Chondrocyte (in vitro differentiated cells): ENCODE measurements around the gene SRRM2. TPM values are rescaled to one million over a fixed set of nuclear protein-coding genes. Genes with fewer than 3 reads are reported as not detected.

Experiments
- DNase-seq: peaks from one replicate; pipeline ENCODE4 v3.0.0; 2021; ENCODE audit warnings: mixed read lengths, low spot score
- H3K27ac Mint-ChIP-seq: one replicate; pipeline ENCODE4 v1.8.0; 2021; ENCODE audit warnings: mild to moderate bottlenecking, moderate library complexity, mixed read lengths; ENCODE audit not compliant: unreplicated experiment
- H3K27me3 Mint-ChIP-seq: 2 replicates; pipeline ENCODE4 v1.8.0; 2021; ENCODE audit warnings: low read depth, mixed read lengths
- H3K36me3 Mint-ChIP-seq: 2 replicates; pipeline ENCODE4 v1.8.0; 2021; ENCODE audit warnings: low read depth, mixed read lengths
- H3K4me1 Mint-ChIP-seq: 2 replicates; pipeline ENCODE4 v1.8.0; 2021; ENCODE audit warnings: low read depth, mild to moderate bottlenecking, mixed read lengths
- H3K4me3 Mint-ChIP-seq: one replicate; pipeline ENCODE4 v1.8.0; 2021; ENCODE audit warnings: mild to moderate bottlenecking, moderate library complexity, mixed read lengths; ENCODE audit not compliant: unreplicated experiment
- H3K9me3 Mint-ChIP-seq: 2 replicates; pipeline ENCODE4 v1.8.0; 2021; ENCODE audit warnings: low read depth, mixed read lengths
- total RNA-seq: library from RNA; stranded (reverse); gene quantifications from 3 replicates; pipeline ENCODE4 v1.2.1, GENCODE V29; 2021
- TF ChIP-seq, protein P1 (sequence below): fragments of 200-600 bp; sonication (generic); IDR thresholded peaks from 2 replicates; pipeline ENCODE4 v1.5.0; 2021; ENCODE audit warnings: antibody characterized with exemption, mild to moderate bottlenecking, moderate library complexity

The SRRM2 gene
- total RNA-seq, 1 donor from 2014 or later = 363 TPM

DNA sequence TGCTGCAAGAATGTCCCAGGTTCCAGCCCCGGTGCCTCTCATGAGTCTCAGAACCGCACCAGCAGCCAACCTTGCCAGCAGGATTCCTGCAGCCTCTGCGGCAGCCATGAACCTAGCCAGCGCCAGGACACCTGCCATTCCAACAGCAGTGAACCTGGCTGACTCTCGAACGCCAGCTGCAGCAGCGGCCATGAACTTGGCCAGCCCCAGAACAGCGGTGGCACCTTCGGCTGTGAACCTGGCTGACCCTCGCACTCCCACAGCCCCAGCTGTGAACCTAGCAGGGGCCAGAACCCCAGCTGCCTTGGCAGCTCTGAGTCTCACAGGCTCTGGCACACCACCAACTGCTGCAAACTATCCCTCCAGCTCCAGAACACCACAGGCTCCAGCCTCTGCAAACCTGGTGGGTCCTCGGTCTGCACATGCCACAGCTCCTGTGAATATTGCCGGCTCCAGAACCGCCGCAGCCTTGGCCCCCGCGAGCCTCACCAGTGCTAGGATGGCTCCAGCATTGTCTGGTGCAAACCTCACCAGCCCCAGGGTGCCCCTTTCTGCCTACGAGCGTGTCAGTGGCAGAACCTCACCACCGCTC lies 14.8 kb downstream of the SRRM2 start:
- H3K4me1 Mint-ChIP-seq = peaks cover 13% of the 10 kb centered on the region
- peaks cover 61% of the 10 kb centered on the region for H3K36me3 Mint-ChIP-seq
- H3K27me3 Mint-ChIP-seq = no peaks in the 10 kb centered on the region
- no peak for DNase-seq
- no peak overlapping the region for H3K4me3 Mint-ChIP-seq
- TF ChIP-seq, protein P1, sequence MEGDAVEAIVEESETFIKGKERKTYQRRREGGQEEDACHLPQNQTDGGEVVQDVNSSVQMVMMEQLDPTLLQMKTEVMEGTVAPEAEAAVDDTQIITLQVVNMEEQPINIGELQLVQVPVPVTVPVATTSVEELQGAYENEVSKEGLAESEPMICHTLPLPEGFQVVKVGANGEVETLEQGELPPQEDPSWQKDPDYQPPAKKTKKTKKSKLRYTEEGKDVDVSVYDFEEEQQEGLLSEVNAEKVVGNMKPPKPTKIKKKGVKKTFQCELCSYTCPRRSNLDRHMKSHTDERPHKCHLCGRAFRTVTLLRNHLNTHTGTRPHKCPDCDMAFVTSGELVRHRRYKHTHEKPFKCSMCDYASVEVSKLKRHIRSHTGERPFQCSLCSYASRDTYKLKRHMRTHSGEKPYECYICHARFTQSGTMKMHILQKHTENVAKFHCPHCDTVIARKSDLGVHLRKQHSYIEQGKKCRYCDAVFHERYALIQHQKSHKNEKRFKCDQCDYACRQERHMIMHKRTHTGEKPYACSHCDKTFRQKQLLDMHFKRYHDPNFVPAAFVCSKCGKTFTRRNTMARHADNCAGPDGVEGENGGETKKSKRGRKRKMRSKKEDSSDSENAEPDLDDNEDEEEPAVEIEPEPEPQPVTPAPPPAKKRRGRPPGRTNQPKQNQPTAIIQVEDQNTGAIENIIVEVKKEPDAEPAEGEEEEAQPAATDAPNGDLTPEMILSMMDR = no peak
- no peaks in the 10 kb centered on the region for H3K9me3 Mint-ChIP-seq
- H3K27ac Mint-ChIP-seq = no peak overlapping the region

DNA sequence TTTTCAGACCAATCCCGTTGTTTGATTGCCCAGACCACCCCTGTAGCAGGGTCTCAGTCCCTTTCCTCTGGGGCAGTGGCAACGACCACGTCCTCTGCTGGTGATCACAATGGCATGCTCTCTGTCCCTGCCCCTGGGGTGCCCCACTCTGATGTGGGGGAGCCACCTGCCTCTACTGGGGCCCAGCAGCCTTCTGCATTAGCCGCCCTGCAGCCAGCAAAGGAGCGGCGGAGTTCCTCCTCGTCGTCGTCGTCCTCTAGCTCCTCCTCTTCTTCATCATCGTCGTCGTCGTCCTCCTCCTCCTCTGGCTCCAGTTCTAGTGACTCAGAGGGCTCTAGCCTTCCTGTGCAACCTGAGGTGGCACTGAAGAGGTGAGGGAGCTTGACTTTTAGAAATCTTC lies 15.5 kb downstream of the SRRM2 start:
- Mint-ChIP-seq H3K27ac (no peak overlapping the region), H3K9me3 (no peaks in the 10 kb centered on the region), H3K27me3 (no peaks in the 10 kb centered on the region), H3K4me1 (peaks cover 16% of the 10 kb centered on the region), H3K36me3 (peaks cover 59% of the 10 kb centered on the region), H3K4me3 (no peak overlapping the region)
- TF ChIP-seq, protein P1 = no peak
- DNase-seq = no peak

DNA sequence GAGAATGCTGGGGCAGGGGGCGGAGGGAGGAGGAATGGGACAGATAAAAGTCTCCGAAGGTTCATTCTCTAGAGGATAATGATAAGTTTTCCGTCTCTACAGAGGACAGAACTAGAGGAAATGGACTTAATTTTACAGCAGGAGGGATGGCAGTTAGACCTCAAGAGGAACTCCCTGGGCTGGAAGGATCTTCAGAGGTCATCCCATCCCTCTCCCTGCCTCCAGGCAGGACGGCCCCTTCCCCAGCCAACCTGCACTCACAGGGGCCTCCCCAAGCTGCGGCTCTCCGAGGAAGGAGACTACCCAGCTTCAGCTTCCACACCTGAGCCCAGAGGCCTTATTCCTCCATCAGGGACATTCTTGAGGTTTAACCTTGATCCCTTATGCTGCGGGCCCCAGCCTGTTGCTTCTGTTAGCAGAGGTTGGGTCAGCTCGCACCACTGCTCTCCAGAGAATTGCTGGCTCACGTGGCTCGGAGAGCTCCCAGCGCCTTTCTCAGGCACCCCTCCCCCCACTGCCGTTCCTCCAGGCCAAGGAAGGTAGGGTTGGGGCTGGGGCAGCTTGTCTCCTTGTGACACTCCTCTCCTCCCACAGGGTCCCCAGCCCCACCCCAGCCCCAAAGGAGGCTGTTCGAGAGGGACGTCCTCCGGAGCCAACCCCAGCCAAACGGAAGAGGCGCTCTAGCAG lies 16.1 kb downstream of the SRRM2 start:
- Mint-ChIP-seq H3K4me1 (peaks cover 16% of the 10 kb centered on the region), H3K27me3 (no peaks in the 10 kb centered on the region), H3K27ac (peak overlapping the region; percentile 54), H3K36me3 (peaks cover 56% of the 10 kb centered on the region), H3K9me3 (no peaks in the 10 kb centered on the region), H3K4me3 (no peak overlapping the region)
- TF ChIP-seq, protein P1 = no peak
- DNase-seq = no peak

DNA sequence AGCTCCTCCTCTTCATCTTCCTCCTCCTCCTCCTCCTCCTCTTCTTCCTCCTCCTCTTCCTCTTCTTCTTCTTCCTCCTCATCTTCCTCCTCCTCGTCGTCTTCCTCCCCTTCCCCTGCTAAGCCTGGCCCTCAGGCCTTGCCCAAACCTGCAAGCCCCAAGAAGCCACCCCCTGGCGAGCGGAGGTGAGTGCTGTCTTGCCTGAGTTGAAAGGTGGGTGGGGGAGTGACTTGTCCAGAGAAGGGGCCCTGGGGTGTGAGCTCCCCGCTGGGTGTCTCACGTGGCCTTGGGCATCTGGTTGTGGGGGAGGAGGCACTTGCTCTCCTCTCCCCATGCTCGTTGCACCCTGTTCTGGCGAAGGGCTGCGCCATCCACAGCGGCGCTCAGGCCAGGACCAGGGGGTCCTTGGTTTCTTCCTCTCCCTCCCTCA lies 16.7 kb downstream of the SRRM2 start:
- Mint-ChIP-seq H3K4me1 (peaks cover 16% of the 10 kb centered on the region), H3K27me3 (no peaks in the 10 kb centered on the region), H3K9me3 (no peaks in the 10 kb centered on the region), H3K36me3 (peaks cover 50% of the 10 kb centered on the region), H3K4me3 (no peak overlapping the region), H3K27ac (peak overlapping the region; percentile 69)
- TF ChIP-seq, protein P1 = no peak
- DNase-seq = peak; percentile 59

DNA sequence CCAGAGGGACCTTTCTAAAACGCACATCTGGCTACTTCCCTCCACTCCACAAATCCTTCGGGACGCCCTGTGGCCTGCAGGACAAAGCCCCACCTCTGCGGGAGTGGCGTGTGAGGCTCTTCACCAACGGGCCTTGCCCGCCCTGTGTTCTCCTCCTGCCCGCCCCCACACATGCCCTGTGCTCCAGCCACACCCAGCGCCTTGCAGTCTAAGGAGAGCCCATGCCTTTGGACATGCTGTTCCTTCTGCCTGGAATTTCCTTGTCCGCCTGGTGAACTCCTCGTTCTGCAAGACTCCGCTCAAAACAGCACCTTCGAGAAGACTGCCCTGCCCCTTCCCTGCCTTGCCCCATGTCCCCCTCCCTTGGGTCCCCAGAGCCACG lies 17.2 kb downstream of the SRRM2 start:
- Mint-ChIP-seq H3K36me3 (peaks cover 46% of the 10 kb centered on the region), H3K4me3 (no peak overlapping the region), H3K9me3 (no peaks in the 10 kb centered on the region), H3K27ac (peak overlapping the region; percentile 69), H3K4me1 (peaks cover 18% of the 10 kb centered on the region), H3K27me3 (no peaks in the 10 kb centered on the region)
- TF ChIP-seq, protein P1 = no peak
- DNase-seq = peak; percentile 86
